Measurements from ENCODE around the gene FILIP1L. TPM values are rescaled to one million over a fixed set of nuclear protein-coding genes. Genes with fewer than 3 reads are reported as not detected.

FILIP1L gene
- total and polyA plus RNA-seq, 11 donors, result 18.2 to 120 (median 77.3) TPM

DNA sequence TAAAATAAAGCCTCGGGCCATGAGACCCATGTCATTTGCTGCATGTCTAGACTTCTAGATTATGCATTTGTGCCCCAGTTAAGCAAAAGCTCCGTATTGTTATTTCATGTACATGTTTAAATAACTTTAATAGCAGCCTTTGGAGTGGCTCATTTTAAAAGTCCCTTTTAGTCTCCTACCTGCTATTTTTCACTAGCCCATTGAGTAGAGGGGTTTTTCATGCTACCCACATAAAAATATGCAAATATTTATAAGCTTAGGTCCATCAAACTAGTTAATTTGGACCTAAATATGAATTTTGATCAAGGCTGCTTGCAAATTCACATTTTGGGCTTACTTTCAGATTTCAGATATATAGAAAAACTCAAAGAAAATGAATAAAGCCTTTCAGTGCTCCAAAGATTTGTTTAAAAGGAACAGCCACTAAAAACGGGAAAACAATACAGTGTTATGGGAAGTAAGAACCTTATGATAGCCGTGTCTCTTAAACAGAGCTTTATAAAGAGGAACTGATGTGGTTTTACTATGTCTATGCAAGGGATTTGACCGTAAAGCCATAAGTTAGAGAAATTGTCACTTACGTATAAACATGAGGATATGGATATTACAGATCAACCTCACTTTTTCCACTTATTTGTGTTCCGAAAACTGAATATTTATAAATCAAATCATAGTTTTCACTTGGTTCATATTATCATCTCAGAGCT, 30.0 kb downstream of the FILIP1L start:
- intact Hi-C loops (cut with DNase I), result no loop called here
- ATAC-seq, result peak in 2 of 4 donors; percentile 59
- TF ChIP-seq, protein P1, sequence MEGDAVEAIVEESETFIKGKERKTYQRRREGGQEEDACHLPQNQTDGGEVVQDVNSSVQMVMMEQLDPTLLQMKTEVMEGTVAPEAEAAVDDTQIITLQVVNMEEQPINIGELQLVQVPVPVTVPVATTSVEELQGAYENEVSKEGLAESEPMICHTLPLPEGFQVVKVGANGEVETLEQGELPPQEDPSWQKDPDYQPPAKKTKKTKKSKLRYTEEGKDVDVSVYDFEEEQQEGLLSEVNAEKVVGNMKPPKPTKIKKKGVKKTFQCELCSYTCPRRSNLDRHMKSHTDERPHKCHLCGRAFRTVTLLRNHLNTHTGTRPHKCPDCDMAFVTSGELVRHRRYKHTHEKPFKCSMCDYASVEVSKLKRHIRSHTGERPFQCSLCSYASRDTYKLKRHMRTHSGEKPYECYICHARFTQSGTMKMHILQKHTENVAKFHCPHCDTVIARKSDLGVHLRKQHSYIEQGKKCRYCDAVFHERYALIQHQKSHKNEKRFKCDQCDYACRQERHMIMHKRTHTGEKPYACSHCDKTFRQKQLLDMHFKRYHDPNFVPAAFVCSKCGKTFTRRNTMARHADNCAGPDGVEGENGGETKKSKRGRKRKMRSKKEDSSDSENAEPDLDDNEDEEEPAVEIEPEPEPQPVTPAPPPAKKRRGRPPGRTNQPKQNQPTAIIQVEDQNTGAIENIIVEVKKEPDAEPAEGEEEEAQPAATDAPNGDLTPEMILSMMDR (IDR thresholded peaks at IDR 0.05), result no peak
- TF ChIP-seq POLR2A (IDR thresholded peaks at IDR 0.05), result no peak
- Histone ChIP-seq H3K9me3 (no peaks in the 10 kb centered on the region), H3K36me3 (no peaks in the 10 kb centered on the region), H3K4me1 (peaks cover 0 to 30% (median 10%) of the 10 kb centered on the region in 12 donors), H3K27me3 (no peaks in the 10 kb centered on the region), H3K4me3 (no peak overlapping the region), H3K27ac (peak overlapping the region in 1 of 12 donors; percentile 67)
- no peak for DNase-seq
- whole genome bisulfite sequencing, 4 donors, result 90 to 94% (median 93%) methylated on average over 7 of the region's 7 CpGs

DNA sequence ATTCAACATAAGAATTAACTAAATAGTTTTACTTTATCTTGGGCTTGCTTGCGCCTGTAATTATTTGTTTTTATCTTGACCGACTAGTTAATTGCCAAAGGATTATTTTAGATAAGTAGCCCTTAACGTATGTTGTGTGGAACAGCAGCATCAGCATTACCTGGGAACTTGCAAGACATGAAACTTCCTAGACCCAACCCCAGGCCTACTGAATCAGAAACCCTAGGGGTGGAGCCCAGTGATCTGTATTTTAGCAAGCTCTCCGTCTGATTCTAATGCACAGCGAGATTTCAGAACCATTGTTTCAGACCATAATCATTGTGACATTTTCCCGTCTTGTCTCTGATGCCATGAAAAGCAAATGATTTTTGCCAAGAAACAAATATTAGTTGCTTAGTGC, 31.1 kb downstream of the FILIP1L start:
- no peak for TF ChIP-seq POLR2A (IDR thresholded peaks at IDR 0.05)
- TF ChIP-seq, protein P1 (IDR thresholded peaks at IDR 0.05), result no peak
- Histone ChIP-seq H3K4me3 (no peak overlapping the region), H3K27me3 (no peaks in the 10 kb centered on the region), H3K27ac (no peak overlapping the region), H3K9me3 (no peaks in the 10 kb centered on the region), H3K4me1 (peaks cover 0 to 30% (median 6%) of the 10 kb centered on the region in 12 donors), H3K36me3 (no peaks in the 10 kb centered on the region)
- intact Hi-C loops (cut with DNase I), result no loop called here
- DNase-seq (no peak), ATAC-seq (no peak)
- 90 to 97% (median 94%) methylated on average over 6 of the region's 6 CpGs for WGBS, 4 donors

DNA sequence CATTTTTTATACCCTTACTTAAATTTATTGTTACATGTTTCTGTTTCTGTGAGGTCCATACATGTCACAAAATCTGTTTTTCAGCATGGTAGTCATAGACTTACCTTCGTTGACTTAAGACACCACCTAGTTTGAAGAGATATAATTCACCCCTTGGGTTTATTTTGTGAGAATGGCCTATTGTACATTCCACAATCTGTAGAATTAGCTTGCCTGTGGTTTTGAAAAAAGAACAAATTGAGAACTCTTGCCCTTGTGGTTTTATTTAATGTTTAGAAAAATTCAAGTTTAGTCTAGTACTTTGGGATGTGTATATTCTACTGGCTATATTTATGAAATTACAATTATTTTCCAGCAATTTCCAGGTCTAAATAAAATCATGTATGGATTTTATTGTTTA, 31.6 kb downstream of the FILIP1L start:
- intact Hi-C loops (cut with DNase I), result no loop called here
- Histone ChIP-seq H3K36me3 (no peaks in the 10 kb centered on the region), H3K9me3 (no peaks in the 10 kb centered on the region), H3K4me3 (no peak overlapping the region), H3K27ac (no peak overlapping the region), H3K27me3 (no peaks in the 10 kb centered on the region), H3K4me1 (peaks cover 0 to 30% (median 6%) of the 10 kb centered on the region in 12 donors)
- ATAC-seq (no peak), DNase-seq (no peak)
- WGBS, 4 donors, result 91 to 95% (median 93%) methylated on average over 1 of the region's 1 CpG
- TF ChIP-seq, protein P1 (IDR thresholded peaks at IDR 0.05), result no peak
- no peak for TF ChIP-seq POLR2A (IDR thresholded peaks at IDR 0.05)

DNA sequence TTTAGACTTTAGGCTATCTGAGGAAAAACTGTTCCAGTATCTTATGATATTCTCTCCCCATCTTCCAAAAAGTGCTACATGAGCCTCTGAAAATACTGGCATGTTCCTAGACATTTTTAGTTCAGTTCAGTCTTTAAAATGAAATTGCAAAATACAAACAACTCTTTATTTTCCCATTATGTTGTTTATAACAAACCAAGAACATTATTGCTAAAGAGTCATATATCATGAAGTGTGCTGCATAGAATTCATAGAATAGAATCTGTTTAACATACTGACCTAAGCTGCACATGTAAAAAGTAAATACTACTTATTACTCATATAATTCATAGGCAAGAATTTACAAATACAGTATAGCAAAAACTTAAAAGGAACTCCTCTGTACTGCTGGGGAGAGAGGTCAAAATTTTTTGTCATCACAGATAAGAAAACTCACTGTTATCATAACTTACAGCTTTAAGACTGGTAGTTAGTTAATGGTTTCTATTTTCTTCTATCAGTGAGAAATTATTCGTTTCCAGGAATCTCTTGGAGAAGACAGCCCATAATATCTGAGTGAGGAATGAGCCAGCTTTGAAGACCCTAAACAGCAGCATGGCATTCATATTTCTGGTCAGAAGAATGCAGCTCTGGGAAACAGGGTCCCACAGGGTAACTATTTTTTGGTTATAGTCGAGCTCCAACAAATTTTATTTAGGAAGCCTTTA, 32.2 kb downstream of the FILIP1L start:
- DNase-seq, result no peak
- intact Hi-C loops (cut with DNase I), result no loop called here
- H3K4me3 ChIP-seq, result no peak overlapping the region
- no peaks in the 10 kb centered on the region for H3K9me3 ChIP-seq
- peaks cover 0 to 33% (median 8%) of the 10 kb centered on the region in 12 donors for H3K4me1 ChIP-seq
- no peaks in the 10 kb centered on the region for H3K36me3 ChIP-seq
- whole genome bisulfite sequencing, 4 donors, result 55 to 65% (median 56%) methylated on average over 2 of the region's 2 CpGs
- peak overlapping the region in 1 of 12 donors; percentile 52 for H3K27ac ChIP-seq
- TF ChIP-seq, protein P1 (IDR thresholded peaks at IDR 0.05), result no peak
- no peak for TF ChIP-seq POLR2A (IDR thresholded peaks at IDR 0.05)
- no peak for ATAC-seq
- no peaks in the 10 kb centered on the region for H3K27me3 ChIP-seq

Measured in heart left ventricle (tissue), 16 donors.